SK-N-SH (cell line): ENCODE measurements around the gene DPEP3.

ENCODE experiments used
- NRF1 ChIP-seq: IDR thresholded peaks from 2 replicates; pipeline ENCODE4 v1.6.1; 2012; ENCODE audit warnings: low read depth, mild to moderate bottlenecking, low read length
- REST ChIP-seq: IDR thresholded peaks from 2 replicates; pipeline ENCODE4 v1.6.1; 2012; ENCODE audit warnings: mild to moderate bottlenecking, low read depth, low read length, moderate library complexity

- TF ChIP-seq NRF1 (no peak), REST (no peak)
Measured at GRCh38 chr16:67931712-67932461, 48.4 kb downstream of the DPEP3 start, which contains the start of gene CTRL.
